ENCODE data around the gene STK10. TPM values are rescaled to one million over a fixed set of nuclear protein-coding genes. Genes with fewer than 3 reads are reported as not detected.
"Not testable (repeated sequence)": the region's sequence is repeated elsewhere in the genome, so short reads cannot be mapped to it uniquely, and the experiment has no call there.

Gene STK10
- total RNA-seq, 2 experiments from 2014 or later: 83.1 to 144 TPM

GRCh38 chr5:172166030-172166826 is 21.8 kb downstream of the STK10 start:
- peaks cover 18% of the 10 kb centered on the region for H3K36me3 Mint-ChIP-seq (ENCODE audit: low read depth)
- intact Hi-C loops (cut with DNase I, micrococcal nuclease): no loop called here
- no peak overlapping the region for H3K27ac Mint-ChIP-seq
- H3K27me3 Mint-ChIP-seq: no peaks in the 10 kb centered on the region
- no peak overlapping the region for H3K4me3 Mint-ChIP-seq
- no peaks in the 10 kb centered on the region for H3K9me3 Mint-ChIP-seq (ENCODE audit: low read depth)
- POLR2A ChIA-PET: no interaction called here
- ATAC-seq: no peak
- CTCF ChIA-PET: no interaction called here
- H3K4me1 Mint-ChIP-seq: peaks cover 79% of the 10 kb centered on the region
- DNase-seq: no peak

GRCh38 chr5:172165465-172165864 is 22.6 kb downstream of the STK10 start:
- no peak overlapping the region for H3K4me3 Mint-ChIP-seq
- peaks cover 78% of the 10 kb centered on the region for H3K4me1 Mint-ChIP-seq
- H3K36me3 Mint-ChIP-seq (ENCODE audit: low read depth): peaks cover 16% of the 10 kb centered on the region

GRCh38 chr5:172164769-172165212 is 23.2 kb downstream of the STK10 start:
- DNase-seq: no peak
- H3K36me3 Mint-ChIP-seq (ENCODE audit: low read depth): peaks cover 13% of the 10 kb centered on the region
- intact Hi-C loops (cut with DNase I, micrococcal nuclease): no loop called here
- ChIA-PET POLR2A (interaction anchor here (1.0 kb wide), 1 partner anchor 9 kb away, joined by 5 read pairs; no protein-coding TSS in a partner anchor), CTCF (interaction anchor here (0.8 to 1.0 kb wide), 2 partner anchors 84 to 128 kb away, joined by 3 read pairs; no protein-coding TSS in a partner anchor)
- H3K27me3 Mint-ChIP-seq: no peaks in the 10 kb centered on the region
- no peak overlapping the region for H3K27ac Mint-ChIP-seq
- H3K9me3 Mint-ChIP-seq (ENCODE audit: low read depth): no peaks in the 10 kb centered on the region
- no peak for ATAC-seq
- peaks cover 75% of the 10 kb centered on the region for H3K4me1 Mint-ChIP-seq
- no peak overlapping the region for H3K4me3 Mint-ChIP-seq

More at GRCh38 chr5:172165465-172165864, 22.6 kb downstream of the STK10 start:
- DNase-seq (no peak), ATAC-seq (no peak)
- CTCF ChIA-PET: interaction anchor here (1.0 kb wide), 1 partner anchor 85 kb away, joined by 3 read pairs; no protein-coding TSS in a partner anchor
- POLR2A ChIA-PET: no interaction called here
- no peaks in the 10 kb centered on the region for H3K9me3 Mint-ChIP-seq (ENCODE audit: low read depth)
- H3K27me3 Mint-ChIP-seq: no peaks in the 10 kb centered on the region
- intact Hi-C loops (cut with DNase I, micrococcal nuclease): no loop called here
- H3K27ac Mint-ChIP-seq: no peak overlapping the region

GRCh38 chr5:172163346-172163745 is 24.7 kb downstream of the STK10 start:
- H3K9me3 Mint-ChIP-seq (ENCODE audit: low read depth): no peaks in the 10 kb centered on the region
- no peak for ATAC-seq
- peaks cover 72% of the 10 kb centered on the region for H3K4me1 Mint-ChIP-seq
- DNase-seq: no peak
- intact Hi-C loops (cut with DNase I, micrococcal nuclease): no loop called here
- peaks cover 19% of the 10 kb centered on the region for H3K36me3 Mint-ChIP-seq (ENCODE audit: low read depth)
- no peak overlapping the region for H3K27ac Mint-ChIP-seq
- no peak overlapping the region for H3K4me3 Mint-ChIP-seq
- ChIA-PET POLR2A (interaction anchor here (0.7 to 1.0 kb wide), 3 partner anchors 11 to 51 kb away, joined by 3 to 5 read pairs (median 3); no protein-coding TSS in a partner anchor), CTCF (interaction anchor here (1.2 to 2.4 kb wide), 2 partner anchors 10 to 12 kb away, joined by 4 to 12 read pairs; no protein-coding TSS in a partner anchor)
- H3K27me3 Mint-ChIP-seq: no peaks in the 10 kb centered on the region

GRCh38 chr5:172162987-172163343 is 25.1 kb downstream of the STK10 start:
- Mint-ChIP-seq H3K36me3 (ENCODE audit: low read depth) (peaks cover 22% of the 10 kb centered on the region), H3K27me3 (no peaks in the 10 kb centered on the region), H3K4me3 (no peak overlapping the region), H3K4me1 (peaks cover 70% of the 10 kb centered on the region), H3K9me3 (ENCODE audit: low read depth) (no peaks in the 10 kb centered on the region), H3K27ac (no peak overlapping the region)
- ChIA-PET CTCF (interaction anchor here (1.2 to 2.4 kb wide), 2 partner anchors 11 to 13 kb away, joined by 4 to 12 read pairs; no protein-coding TSS in a partner anchor), POLR2A (interaction anchor here (1.0 kb wide), 1 partner anchor 51 kb away, joined by 3 read pairs; no protein-coding TSS in a partner anchor)
- DNase-seq (no peak), ATAC-seq (no peak)
- intact Hi-C loops (cut with DNase I, micrococcal nuclease): no loop called here

- H3K36me3 Mint-ChIP-seq (ENCODE audit: low read depth): peaks cover 24% of the 10 kb centered on the region
- CTCF ChIA-PET: interaction anchor here (1.0 to 2.4 kb wide), 5 partner anchors 10 to 26 kb away, joined by 3 to 12 read pairs (median 5); partner anchors contain the start of gene STK10
- H3K27ac Mint-ChIP-seq: peak overlapping the region; percentile 51
- H3K4me1 Mint-ChIP-seq: peaks cover 66% of the 10 kb centered on the region
- intact Hi-C loops (cut with DNase I, micrococcal nuclease): no loop called here
- no peak overlapping the region for H3K4me3 Mint-ChIP-seq
- no peak for ATAC-seq
- POLR2A ChIA-PET: interaction anchor here (1.0 to 1.1 kb wide), 2 partner anchors 47 to 50 kb away, joined by 3 read pairs; no protein-coding TSS in a partner anchor
- no peaks in the 10 kb centered on the region for H3K27me3 Mint-ChIP-seq
- no peaks in the 10 kb centered on the region for H3K9me3 Mint-ChIP-seq (ENCODE audit: low read depth)
- DNase-seq: no peak
Observed at GRCh38 chr5:172162323-172162986, 25.6 kb downstream of the STK10 start.

- no peaks in the 10 kb centered on the region for H3K9me3 Mint-ChIP-seq (ENCODE audit: low read depth)
- no peaks in the 10 kb centered on the region for H3K27me3 Mint-ChIP-seq
- POLR2A ChIA-PET: no interaction called here
- ATAC-seq: no peak
- H3K27ac Mint-ChIP-seq: peak overlapping the region; percentile 12
- no peak for DNase-seq
- peaks cover 60% of the 10 kb centered on the region for H3K4me1 Mint-ChIP-seq
- peaks cover 25% of the 10 kb centered on the region for H3K36me3 Mint-ChIP-seq (ENCODE audit: low read depth)
- CTCF ChIA-PET: no interaction called here
- intact Hi-C loops (cut with DNase I, micrococcal nuclease): no loop called here
- no peak overlapping the region for H3K4me3 Mint-ChIP-seq
Observed at GRCh38 chr5:172160506-172160905, 27.5 kb downstream of the STK10 start.

- POLR2A ChIA-PET: interaction anchor here (0.6 to 0.7 kb wide), 3 partner anchors 17 to 663 kb away, joined by 3 read pairs; no protein-coding TSS in a partner anchor
- H3K4me3 Mint-ChIP-seq: no peak overlapping the region
- peaks cover 64% of the 10 kb centered on the region for H3K4me1 Mint-ChIP-seq
- ATAC-seq: no peak
- intact Hi-C loops (cut with DNase I, micrococcal nuclease): no loop called here
- H3K36me3 Mint-ChIP-seq (ENCODE audit: low read depth): peaks cover 35% of the 10 kb centered on the region
- no peaks in the 10 kb centered on the region for H3K27me3 Mint-ChIP-seq
- no peak for DNase-seq
- H3K27ac Mint-ChIP-seq: peak overlapping the region; percentile 29
- no peaks in the 10 kb centered on the region for H3K9me3 Mint-ChIP-seq (ENCODE audit: low read depth)
- CTCF ChIA-PET: interaction anchor here (0.6 to 1.0 kb wide), 4 partner anchors 8 to 383 kb away, joined by 3 to 4 read pairs (median 3); no protein-coding TSS in a partner anchor
Observed at GRCh38 chr5:172159016-172159415, 29.0 kb downstream of the STK10 start.

GRCh38 chr5:172156541-172156994 is 31.5 kb downstream of the STK10 start:
- Mint-ChIP-seq H3K4me1 (peaks cover 65% of the 10 kb centered on the region), H3K27ac (peak overlapping the region; percentile 73), H3K27me3 (no peaks in the 10 kb centered on the region), H3K9me3 (ENCODE audit: low read depth) (no peaks in the 10 kb centered on the region), H3K36me3 (ENCODE audit: low read depth) (peaks cover 53% of the 10 kb centered on the region), H3K4me3 (no peak overlapping the region)
- ATAC-seq: no peak
- POLR2A ChIA-PET: interaction anchor here (0.9 kb wide), 1 partner anchor 17 kb away, joined by 4 read pairs; no protein-coding TSS in a partner anchor
- intact Hi-C loops (cut with DNase I, micrococcal nuclease): no loop called here
- no peak for DNase-seq
- CTCF ChIA-PET: interaction anchor here (0.7 to 0.9 kb wide), 3 partner anchors 17 to 137 kb away, joined by 3 read pairs; no protein-coding TSS in a partner anchor

GRCh38 chr5:172155101-172155500 is 32.9 kb downstream of the STK10 start:
- ATAC-seq; H3K27ac Mint-ChIP-seq; DNase-seq; H3K4me3 Mint-ChIP-seq; POLR2A ChIA-PET; H3K27me3 Mint-ChIP-seq; H3K9me3 Mint-ChIP-seq (ENCODE audit: low read depth); intact Hi-C loops (cut with DNase I, micrococcal nuclease): not testable (repeated sequence)
- H3K36me3 Mint-ChIP-seq (ENCODE audit: low read depth): peaks cover 60% of the 10 kb centered on the region
- CTCF ChIA-PET: interaction anchor here (1.7 kb wide), 1 partner anchor 9 kb away, joined by 4 read pairs; no protein-coding TSS in a partner anchor
- peaks cover 67% of the 10 kb centered on the region for H3K4me1 Mint-ChIP-seq

GRCh38 chr5:172153695-172154094 is 34.3 kb downstream of the STK10 start:
- DNase-seq: no peak
- Mint-ChIP-seq H3K9me3 (ENCODE audit: low read depth) (no peaks in the 10 kb centered on the region), H3K36me3 (ENCODE audit: low read depth) (peaks cover 63% of the 10 kb centered on the region), H3K4me3 (no peak overlapping the region), H3K4me1 (peaks cover 69% of the 10 kb centered on the region), H3K27ac (peak overlapping the region; percentile 22), H3K27me3 (no peaks in the 10 kb centered on the region)
- CTCF ChIA-PET: interaction anchor here (1.8 to 2.0 kb wide), 2 partner anchors 8 to 44 kb away, joined by 4 to 5 read pairs; no protein-coding TSS in a partner anchor
- POLR2A ChIA-PET: no interaction called here
- no peak for ATAC-seq
- intact Hi-C loops (cut with DNase I, micrococcal nuclease): no loop called here

Measured in activated CD4-positive, alpha-beta T cell treated with anti-CD3 and anti-CD28 coated beads for 36 hours (primary cell).